Neural crest cell (in vitro differentiated cells): ENCODE measurements around the gene OCA2. TPM values are rescaled to one million over a fixed set of nuclear protein-coding genes. Genes with fewer than 3 reads are reported as not detected.

Experiments
- DNase-seq: peaks from one replicate; pipeline ENCODE4 v3.0.0; 2021; ENCODE audit warnings: low read depth, mixed read lengths, low spot score
- H3K27ac Mint-ChIP-seq: one replicate; pipeline ENCODE4 v1.8.0; 2021; ENCODE audit warnings: mild to moderate bottlenecking, mixed read lengths; ENCODE audit not compliant: unreplicated experiment
- H3K27me3 Mint-ChIP-seq: 2 replicates; pipeline ENCODE4 v1.8.0; 2021; ENCODE audit warnings: low read depth, mild to moderate bottlenecking, mixed read lengths
- H3K36me3 Mint-ChIP-seq: 2 replicates; pipeline ENCODE4 v1.8.0; 2021; ENCODE audit warnings: low read depth, mild to moderate bottlenecking, mixed read lengths
- H3K4me1 Mint-ChIP-seq: 2 replicates; pipeline ENCODE4 v1.8.0; 2021; ENCODE audit warnings: mixed read lengths
- H3K4me3 Mint-ChIP-seq: one replicate; pipeline ENCODE4 v1.8.0; 2021; ENCODE audit warnings: mild to moderate bottlenecking, mixed read lengths
- H3K9me3 Mint-ChIP-seq: 2 replicates; pipeline ENCODE4 v1.8.0; 2021; ENCODE audit warnings: mixed read lengths
- total RNA-seq: library from RNA; stranded (reverse); gene quantifications from 2 replicates; pipeline ENCODE4 v1.2.1, GENCODE V29; 2021
- TF ChIP-seq, protein P1 (sequence below): fragments of 200-600 bp; sonication (generic); conservative IDR thresholded peaks from 2 replicates; pipeline ENCODE4 v1.5.0; 2021; ENCODE audit warnings: antibody characterized with exemption, mild to moderate bottlenecking

Gene OCA2
- total RNA-seq, 1 donor from 2014 or later, result 0.19 TPM

DNA sequence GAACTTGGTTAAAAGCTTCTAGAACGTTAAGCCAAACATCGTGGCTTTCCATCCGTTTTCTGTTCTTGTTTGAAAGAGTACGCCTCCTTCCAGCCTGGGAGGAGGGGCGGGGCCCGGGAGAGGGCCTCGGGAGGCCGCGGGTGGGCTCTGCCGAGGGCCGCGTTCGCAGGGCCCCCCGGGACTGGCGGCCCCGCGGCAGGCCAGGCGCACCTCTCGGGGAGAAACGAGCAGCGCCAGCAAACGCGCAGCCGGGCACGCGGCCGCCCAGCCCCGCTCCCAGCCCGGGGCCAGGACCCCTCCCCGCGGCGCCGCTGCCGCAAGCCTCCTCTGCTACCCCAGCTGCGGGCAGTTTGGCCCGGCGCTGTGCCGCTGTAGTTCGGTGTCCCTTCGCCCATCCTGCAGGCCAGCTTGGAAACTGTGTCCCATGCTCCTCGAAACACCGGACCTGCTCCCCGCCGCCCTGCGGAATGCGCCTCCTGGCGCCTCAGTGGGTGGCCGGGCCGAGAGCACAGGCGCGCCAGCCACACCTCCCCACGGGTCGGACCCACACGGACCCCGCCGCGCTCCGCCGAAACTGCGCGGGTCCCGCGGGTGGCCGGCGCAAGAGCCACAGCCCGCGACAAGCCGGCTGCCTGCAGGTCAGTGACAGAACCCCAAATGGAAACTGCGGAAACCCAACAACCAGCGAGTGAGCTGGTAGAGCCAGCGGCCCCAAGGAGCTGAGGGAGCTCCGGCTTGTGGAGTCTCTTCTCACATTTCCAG is 2.3 kb downstream of the OCA2 start:
- TF ChIP-seq, protein P1, sequence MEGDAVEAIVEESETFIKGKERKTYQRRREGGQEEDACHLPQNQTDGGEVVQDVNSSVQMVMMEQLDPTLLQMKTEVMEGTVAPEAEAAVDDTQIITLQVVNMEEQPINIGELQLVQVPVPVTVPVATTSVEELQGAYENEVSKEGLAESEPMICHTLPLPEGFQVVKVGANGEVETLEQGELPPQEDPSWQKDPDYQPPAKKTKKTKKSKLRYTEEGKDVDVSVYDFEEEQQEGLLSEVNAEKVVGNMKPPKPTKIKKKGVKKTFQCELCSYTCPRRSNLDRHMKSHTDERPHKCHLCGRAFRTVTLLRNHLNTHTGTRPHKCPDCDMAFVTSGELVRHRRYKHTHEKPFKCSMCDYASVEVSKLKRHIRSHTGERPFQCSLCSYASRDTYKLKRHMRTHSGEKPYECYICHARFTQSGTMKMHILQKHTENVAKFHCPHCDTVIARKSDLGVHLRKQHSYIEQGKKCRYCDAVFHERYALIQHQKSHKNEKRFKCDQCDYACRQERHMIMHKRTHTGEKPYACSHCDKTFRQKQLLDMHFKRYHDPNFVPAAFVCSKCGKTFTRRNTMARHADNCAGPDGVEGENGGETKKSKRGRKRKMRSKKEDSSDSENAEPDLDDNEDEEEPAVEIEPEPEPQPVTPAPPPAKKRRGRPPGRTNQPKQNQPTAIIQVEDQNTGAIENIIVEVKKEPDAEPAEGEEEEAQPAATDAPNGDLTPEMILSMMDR, result no peak
- H3K27me3 Mint-ChIP-seq, result peaks cover 91% of the 10 kb centered on the region
- H3K4me1 Mint-ChIP-seq, result peaks cover 34% of the 10 kb centered on the region
- H3K4me3 Mint-ChIP-seq, result peak overlapping the region; percentile 86
- no peak for DNase-seq
- no peak overlapping the region for H3K27ac Mint-ChIP-seq
- no peaks in the 10 kb centered on the region for H3K9me3 Mint-ChIP-seq
- no peaks in the 10 kb centered on the region for H3K36me3 Mint-ChIP-seq

DNA sequence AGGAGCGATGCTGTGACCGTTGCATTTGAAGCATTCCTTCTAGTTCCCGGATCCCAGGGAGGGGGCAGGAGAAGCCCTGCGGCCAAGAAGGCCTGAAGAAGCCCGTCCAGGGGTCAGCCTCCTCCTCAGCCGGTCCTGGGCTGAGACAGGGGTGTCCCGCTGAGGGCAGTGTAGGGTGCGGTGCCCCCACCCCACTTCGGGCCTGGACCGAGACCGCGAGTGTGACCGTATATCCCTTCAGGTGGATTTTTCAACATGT is 2.8 kb downstream of the OCA2 start:
- Mint-ChIP-seq H3K9me3 (no peaks in the 10 kb centered on the region), H3K27ac (no peak overlapping the region), H3K4me1 (peaks cover 34% of the 10 kb centered on the region), H3K27me3 (peaks cover 94% of the 10 kb centered on the region), H3K36me3 (no peaks in the 10 kb centered on the region), H3K4me3 (peak overlapping the region; percentile 86)
- TF ChIP-seq, protein P1, result no peak
- no peak for DNase-seq

DNA sequence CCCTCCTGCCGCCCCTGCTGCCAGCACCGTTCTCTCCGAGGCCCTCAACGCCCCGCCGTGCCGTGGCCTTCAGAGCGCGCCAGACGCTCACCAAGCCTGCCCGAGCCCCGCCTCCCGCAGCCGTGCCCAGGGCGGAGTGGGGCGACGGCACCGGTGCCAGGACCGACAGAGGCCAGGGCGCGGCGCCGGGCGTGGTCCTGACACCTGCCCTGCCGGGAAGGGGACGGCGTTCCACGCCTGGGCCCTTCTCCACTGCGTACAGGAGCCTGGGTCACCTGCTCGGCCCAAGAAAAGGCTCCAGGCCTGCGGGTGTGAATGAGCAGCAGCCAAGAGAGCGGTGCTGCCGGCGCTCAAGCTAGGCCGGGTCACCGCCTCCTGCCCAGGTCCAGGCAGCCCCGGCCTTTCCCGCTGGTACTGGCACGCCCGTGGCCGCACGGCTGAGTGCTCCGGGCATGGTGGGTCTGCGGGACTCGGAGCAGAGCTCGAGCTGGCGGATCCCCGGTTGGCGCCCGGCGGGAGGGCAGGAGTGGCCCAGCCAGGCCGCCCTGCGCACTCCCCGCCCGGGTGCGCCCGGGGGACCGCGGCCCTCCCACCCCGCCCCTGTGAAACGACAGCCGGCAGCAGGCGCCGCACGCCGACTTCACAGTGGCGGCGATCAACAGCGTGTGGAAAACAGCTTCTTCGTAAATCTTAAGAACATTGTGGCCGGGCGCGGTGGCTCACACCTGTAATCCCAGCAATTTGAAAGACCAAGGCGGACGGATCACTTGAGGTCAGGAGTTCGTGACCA is 4.2 kb downstream of the OCA2 start:
- Mint-ChIP-seq H3K4me1 (peaks cover 28% of the 10 kb centered on the region), H3K4me3 (peak overlapping the region; percentile 86), H3K27ac (no peak overlapping the region), H3K27me3 (peaks cover 92% of the 10 kb centered on the region), H3K9me3 (peaks cover 5% of the 10 kb centered on the region), H3K36me3 (peaks cover 2% of the 10 kb centered on the region)
- TF ChIP-seq, protein P1, result no peak
- no peak for DNase-seq

DNA sequence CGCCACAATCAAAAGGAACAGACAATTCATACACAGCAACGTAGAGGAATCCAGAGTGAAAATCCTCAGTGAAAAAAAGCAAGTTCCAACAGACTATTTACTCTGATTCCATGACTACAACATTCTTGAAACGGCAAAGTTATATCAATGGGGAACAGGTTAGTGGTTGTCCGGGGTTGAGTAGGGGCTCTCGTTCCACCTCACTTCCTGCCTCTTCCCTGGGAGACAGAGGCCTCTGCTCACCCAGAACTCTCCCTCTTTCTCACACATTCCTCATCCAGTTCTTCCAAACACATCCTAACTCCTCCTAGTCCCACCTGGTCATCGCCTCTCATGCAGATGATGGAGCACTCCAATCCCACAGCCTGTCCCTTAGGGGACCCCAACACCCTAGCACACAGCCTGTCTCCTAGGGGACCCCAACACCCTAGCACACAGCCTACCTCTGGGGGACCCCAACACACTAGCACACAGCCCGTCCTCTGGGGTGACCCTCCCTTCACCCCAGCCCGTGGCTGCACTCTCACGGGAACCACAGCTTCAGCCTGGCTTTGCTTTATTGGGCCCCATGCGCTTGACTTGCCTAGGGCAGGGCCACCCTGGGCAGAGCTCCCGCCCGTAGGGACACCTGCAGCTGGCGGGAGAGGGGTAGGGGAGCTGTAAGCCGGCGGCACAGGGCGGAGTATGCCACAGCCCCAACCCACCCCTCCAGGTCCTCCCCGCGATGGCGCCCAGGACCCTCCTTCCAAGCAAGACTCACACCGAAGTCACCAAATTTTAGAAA is 5.2 kb downstream of the OCA2 start:
- DNase-seq, result no peak
- no peak overlapping the region for H3K27ac Mint-ChIP-seq
- H3K27me3 Mint-ChIP-seq, result peaks cover 92% of the 10 kb centered on the region
- peaks cover 5% of the 10 kb centered on the region for H3K9me3 Mint-ChIP-seq
- H3K4me3 Mint-ChIP-seq, result peak overlapping the region; percentile 37
- TF ChIP-seq, protein P1, result no peak
- peaks cover 2% of the 10 kb centered on the region for H3K36me3 Mint-ChIP-seq
- peaks cover 21% of the 10 kb centered on the region for H3K4me1 Mint-ChIP-seq

DNA sequence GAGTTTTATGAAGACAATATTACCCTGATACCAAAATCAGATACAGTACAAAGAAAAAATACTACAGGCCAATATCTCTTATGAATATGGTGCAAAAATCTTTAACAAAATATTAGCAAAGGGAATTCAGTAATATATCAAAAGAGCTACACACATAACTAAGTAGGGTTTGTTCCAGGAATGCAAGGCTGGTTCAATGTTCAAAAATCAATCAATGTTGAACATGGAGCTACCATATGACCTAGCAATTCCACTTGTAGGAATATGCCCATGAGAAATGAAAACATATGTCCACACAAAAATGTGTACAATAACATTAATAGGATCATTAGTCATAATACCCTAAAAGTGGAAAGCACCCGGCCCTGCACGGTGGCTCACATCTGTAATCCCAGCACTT is 7.8 kb downstream of the OCA2 start:
- Mint-ChIP-seq H3K4me1 (peaks cover 10% of the 10 kb centered on the region), H3K27ac (no peak overlapping the region), H3K4me3 (no peak overlapping the region), H3K36me3 (peaks cover 2% of the 10 kb centered on the region), H3K9me3 (peaks cover 5% of the 10 kb centered on the region), H3K27me3 (peaks cover 85% of the 10 kb centered on the region)
- TF ChIP-seq, protein P1, result no peak
- no peak for DNase-seq
